K562 (cell line): ENCODE results near the gene ESD. TPM values are rescaled to one million over a fixed set of nuclear protein-coding genes. Genes with fewer than 3 reads are reported as not detected.

Experiments used
- ARID1B ChIP-seq: fragments of 450-650 bp; IDR thresholded peaks from 2 replicates; pipeline ENCODE4 v1.6.1; 2016; ENCODE audit warnings: antibody characterized with exemption, mild to moderate bottlenecking, inconsistent platforms
- CREBBP ChIP-seq: IDR thresholded peaks from one replicate; pipeline ENCODE4 v1.6.1; 2012; ENCODE audit warnings: low read depth, mild to moderate bottlenecking, control low read depth, inconsistent platforms, low read length
- FOXK2 ChIP-seq, 2 experiments: fragments of 450-650 bp; IDR thresholded peaks in 1 of 2; conservative IDR thresholded peaks in 1 of 2; 2 replicates each; pipeline ENCODE4 v1.6.1; 2016; ENCODE audit warnings: low read depth in 2 of 2, mild to moderate bottlenecking in 1 of 2
- GABPB2 ChIP-seq: fragments of 250-450 bp; sonication (Bioruptor Pico); conservative IDR thresholded peaks from 2 replicates; pipeline ENCODE4 v1.5.1; 2021; ENCODE audit warnings: mild to moderate bottlenecking
- NELFE ChIP-seq: IDR thresholded peaks from 2 replicates; pipeline ENCODE4 v1.6.1; 2011; ENCODE audit warnings: mild to moderate bottlenecking; ENCODE audit not compliant: insufficient read depth, insufficient read length
- NUFIP1 ChIP-seq: fragments of 450-650 bp; IDR thresholded peaks from 2 replicates; pipeline ENCODE4 v1.6.1; 2018; ENCODE audit not compliant: partially characterized antibody
- PTRF ChIP-seq: fragments of 450-650 bp; IDR thresholded peaks from 2 replicates; pipeline ENCODE4 v1.6.1; 2016; ENCODE audit warnings: mild to moderate bottlenecking, missing genetic modification characterization, missing compliant biosample characterization
- SP2 ChIP-seq: IDR thresholded peaks from 2 replicates; pipeline ENCODE4 v1.6.1; 2011; ENCODE audit warnings: mild to moderate bottlenecking, low read depth, low read length, moderate library complexity; ENCODE audit not compliant: poor library complexity, severe bottlenecking; ENCODE audit errors: extremely low read depth
- ZNF212 ChIP-seq: fragments of 450-650 bp; formaldehyde crosslinking; IDR thresholded peaks from 2 replicates; pipeline ENCODE4 v1.4.0; 2020; ENCODE audit warnings: mild to moderate bottlenecking
- polyA plus RNA-seq, 8 experiments: library from polyadenylated mRNA; depleted of rRNA in 4 of 8; stranded (reverse) in 5 of 8; unstranded in 3 of 8; fragments of >200 nt; fragmentation: Nextera tagmentation in 2 of 8; fragmentation: Illumina TruSeq in 1 of 8; extraction: Ambion mirVana in 2 of 8; extraction: Trizol in 1 of 8; gene quantifications; 2 replicates each; pipeline versions ENCODE4 v1.2.1 to v1.2.3, GENCODE V29; 2011 to 2014; ENCODE audit warnings: inconsistent platforms in 1 of 8, missing spikeins in 1 of 8
- total RNA-seq, 7 experiments: library from RNA; depleted of rRNA in 6 of 7; stranded (reverse); fragments of >200 nt in 6 of 7; fragmentation: Illumina TruSeq in 2 of 7; extraction: Trizol in 2 of 7; gene quantifications; 2 replicates each; pipeline versions ENCODE4 v1.2.1 to v1.2.3, GENCODE V29; 2011 to 2021; ENCODE audit warnings: low replicate concordance in 1 of 7
- TF ChIP-seq, protein P1 (sequence below): fragments of 250-450 bp; sonication (Bioruptor Pico); IDR thresholded peaks from 2 replicates; pipeline ENCODE4 v1.5.0; 2021; ENCODE audit warnings: mild to moderate bottlenecking, moderate library complexity

ESD gene
- total and polyA plus RNA-seq, 9 of the 15 experiments (the other 6 are each of a cell fraction or from before 2014, with no cell fraction given) = 88.9 to 402 (median 232) TPM

GRCh38 chr13:46735425-46735824 lies 61.5 kb downstream of the ESD start (continued):
- TF ChIP-seq, protein P1, sequence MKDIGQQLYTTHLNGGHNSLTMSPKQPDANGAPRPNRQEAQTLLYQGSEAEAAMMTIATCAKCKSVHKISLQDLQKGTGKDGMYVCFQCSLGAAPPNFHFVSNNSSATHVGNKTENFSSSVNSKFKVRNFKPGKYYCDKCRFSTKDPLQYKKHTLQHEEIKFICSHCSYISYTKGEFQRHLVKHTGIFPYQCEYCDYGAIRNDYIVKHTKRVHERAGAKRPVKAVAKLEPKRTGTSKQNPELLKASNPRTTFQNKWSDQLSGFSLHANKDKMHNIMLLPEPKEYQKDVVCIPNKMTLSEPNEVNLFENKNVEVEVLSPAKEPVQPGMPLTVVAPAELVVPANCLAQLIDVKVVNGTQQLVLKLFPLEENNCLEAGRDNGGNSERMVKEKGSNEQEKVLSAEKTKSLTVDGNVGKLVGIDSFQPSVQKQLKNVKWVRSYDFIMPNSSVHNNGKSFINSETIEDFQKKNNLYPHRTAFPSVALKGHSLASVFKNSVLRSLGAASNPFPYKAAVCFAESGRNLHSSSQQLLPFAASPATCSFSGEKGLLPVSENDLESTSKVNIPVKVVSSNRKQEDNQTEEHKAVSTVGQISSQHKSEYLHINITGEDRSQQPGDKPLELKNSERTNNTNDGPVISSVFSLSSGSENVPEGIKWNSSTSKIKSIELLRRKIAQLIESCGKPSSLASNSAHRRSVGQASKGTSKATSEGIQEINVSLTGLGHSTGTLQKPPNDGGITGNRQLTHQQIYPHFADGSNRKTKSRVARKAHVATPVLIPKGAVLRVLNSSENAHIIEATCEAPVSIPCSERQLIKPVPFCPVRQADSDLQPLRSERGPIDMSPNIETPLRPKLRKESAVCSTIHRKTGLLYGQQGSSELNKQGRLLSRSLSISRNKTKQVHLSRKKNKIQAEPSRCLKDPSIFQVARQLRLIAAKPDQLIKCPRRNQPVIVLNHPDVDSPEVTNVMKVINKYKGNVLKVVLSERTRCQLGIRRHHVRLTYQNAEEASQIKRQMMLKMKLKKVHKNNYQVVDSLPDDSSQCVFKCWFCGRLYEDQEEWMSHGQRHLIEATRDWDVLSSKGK (CRISPR knock-in tag) = no peak
- TF ChIP-seq SP2 = no peak
- no peak for TF ChIP-seq GABPB2 (CRISPR knock-in tag)
- no peak for TF ChIP-seq NUFIP1
- no peak for TF ChIP-seq PTRF
- TF ChIP-seq FOXK2 (conservative IDR thresholded peaks at IDR 0.05 in 1 of 2, IDR thresholded peaks at IDR 0.05 in 1 of 2; ENCODE audit: low read depth in 2 of 2) = no peak
- TF ChIP-seq NELFE = no peak
- no peak for TF ChIP-seq ZNF212 (CRISPR knock-in tag)
- TF ChIP-seq ARID1B = no peak
- no peak for TF ChIP-seq CREBBP
